GM23338 (cell line): ENCODE results near the gene ANKRD27. TPM values are rescaled to one million over a fixed set of nuclear protein-coding genes. Genes with fewer than 3 reads are reported as not detected.

Source experiments
- ATAC-seq: fragments of 200-7000 bp; cut with Tn5 transposase; 3 replicates; pipeline ENCODE4 v1.9.1; 2020
- DNase-seq: peaks from one replicate; pipeline ENCODE4 v3.0.0-alpha.2; 2015; ENCODE audit warnings: low spot score
- H2AFZ ChIP-seq: fragments of 200-600 bp; sonication (generic); 2 replicates; pipeline ENCODE4 v1.8.0; 2016; ENCODE audit warnings: antibody characterized with exemption, mild to moderate bottlenecking, moderate library complexity
- H3F3A ChIP-seq: fragments of 200-600 bp; sonication (generic); replicated peaks from 2 replicates; pipeline ENCODE4 v1.8.0; 2017; ENCODE audit warnings: antibody characterized with exemption, mixed run types, low read depth
- H3K27ac ChIP-seq: fragments of 200-600 bp; sonication (generic); 2 replicates; pipeline ENCODE4 v1.6.1; 2016; ENCODE audit warnings: low read depth
- H3K27me3 ChIP-seq: fragments of 200-600 bp; sonication (generic); 2 replicates; pipeline ENCODE4 v1.8.0; 2016; ENCODE audit warnings: mild to moderate bottlenecking, mixed run types, moderate library complexity; ENCODE audit not compliant: insufficient read depth
- H3K36me3 ChIP-seq: fragments of 200-600 bp; sonication (generic); 2 replicates; pipeline ENCODE4 v1.8.0; 2016; ENCODE audit warnings: mild to moderate bottlenecking; ENCODE audit not compliant: insufficient read depth
- H3K4me1 ChIP-seq: fragments of 200-600 bp; sonication (generic); 2 replicates; pipeline ENCODE4 v1.8.0; 2016; ENCODE audit warnings: mild to moderate bottlenecking, moderate library complexity; ENCODE audit not compliant: insufficient read depth
- H3K4me2 ChIP-seq: fragments of 200-600 bp; sonication (generic); 2 replicates; pipeline ENCODE4 v1.7.1; 2017; ENCODE audit warnings: mixed run types
- H3K4me3 ChIP-seq: fragments of 200-600 bp; sonication (generic); 2 replicates; pipeline ENCODE4 v1.6.1; 2016; ENCODE audit warnings: mixed run types
- H3K79me2 ChIP-seq: fragments of 200-600 bp; sonication (generic); replicated peaks from 2 replicates; pipeline ENCODE4 v1.8.0; 2017; ENCODE audit warnings: mild to moderate bottlenecking; ENCODE audit not compliant: insufficient read depth
- H3K9me2 ChIP-seq: fragments of 200-600 bp; sonication (generic); 2 replicates; pipeline ENCODE4 v1.8.0; 2017; ENCODE audit not compliant: insufficient read depth
- H4K20me1 ChIP-seq: fragments of 200-600 bp; sonication (generic); replicated peaks from 2 replicates; pipeline ENCODE4 v1.8.0; 2017; ENCODE audit warnings: mild to moderate bottlenecking; ENCODE audit not compliant: insufficient read depth
- H3K27ac Mint-ChIP-seq: 2 replicates; pipeline ENCODE4 v1.8.0; 2020; ENCODE audit warnings: inconsistent platforms, mild to moderate bottlenecking, moderate library complexity, mixed read lengths
- H3K27me3 Mint-ChIP-seq: 3 replicates; pipeline ENCODE4 v1.8.0; 2022; ENCODE audit warnings: low read depth, mild to moderate bottlenecking, moderate library complexity, mixed read lengths, inconsistent platforms; ENCODE audit not compliant: insufficient read depth, poor library complexity
- H3K36me3 Mint-ChIP-seq: 3 replicates; pipeline ENCODE4 v1.8.0; 2021; ENCODE audit warnings: low read depth, mild to moderate bottlenecking, inconsistent platforms, moderate library complexity, mixed read lengths
- H3K4me1 Mint-ChIP-seq: 3 replicates; pipeline ENCODE4 v1.8.0; 2020; ENCODE audit warnings: mild to moderate bottlenecking, inconsistent platforms, mixed read lengths
- H3K4me3 Mint-ChIP-seq: 3 replicates; pipeline ENCODE4 v1.8.0; 2021; ENCODE audit warnings: moderate library complexity, mild to moderate bottlenecking, inconsistent platforms, mixed read lengths
- H3K9me3 Mint-ChIP-seq: 3 replicates; pipeline ENCODE4 v1.8.0; 2020; ENCODE audit warnings: moderate library complexity, mild to moderate bottlenecking, inconsistent platforms, mixed read lengths
- CREB1 ChIP-seq: fragments of 250-450 bp; sonication (Bioruptor Pico); IDR thresholded peaks from 2 replicates; pipeline ENCODE4 v1.5.0; 2020; ENCODE audit warnings: low read depth, mild to moderate bottlenecking, moderate library complexity
- CTCF ChIP-seq, 2 experiments: fragments of 200-600 bp in 1 of 2; sonication (generic) in 1 of 2; conservative IDR thresholded peaks; 2 replicates each; pipeline versions ENCODE4 v1.5.1 to v1.6.1; 2016 to 2017; ENCODE audit warnings: antibody characterized with exemption in 2 of 2, low read depth in 2 of 2, mild to moderate bottlenecking in 2 of 2, moderate library complexity in 1 of 2
- ETS1 ChIP-seq: IDR thresholded peaks from 2 replicates; pipeline ENCODE4 v1.6.1; 2016; ENCODE audit warnings: antibody characterized with exemption
- EZH2 ChIP-seq: fragments of 200-600 bp; sonication (generic); IDR thresholded peaks from one replicate; pipeline ENCODE4 v1.8.0; 2017; ENCODE audit warnings: antibody characterized with exemption, mild to moderate bottlenecking, low read depth; ENCODE audit not compliant: unreplicated experiment
- EZH2phosphoT487 ChIP-seq: fragments of 200-600 bp; sonication (generic); IDR thresholded peaks from one replicate; pipeline ENCODE4 v1.8.1; 2018; ENCODE audit warnings: antibody characterized with exemption; ENCODE audit not compliant: unreplicated experiment
- NANOG ChIP-seq: IDR thresholded peaks from 2 replicates; pipeline ENCODE4 v1.6.1; 2016; ENCODE audit warnings: antibody characterized with exemption, borderline replicate concordance
- POLR2AphosphoS5 ChIP-seq: IDR thresholded peaks from 2 replicates; pipeline ENCODE4 v1.6.1; 2016; ENCODE audit warnings: antibody characterized with exemption, low read depth
- STAT1 ChIP-seq: IDR thresholded peaks from one replicate; pipeline ENCODE4 v1.6.1; 2016; ENCODE audit warnings: antibody characterized with exemption; ENCODE audit not compliant: unreplicated experiment
- ZNF462 ChIP-seq: fragments of 250-450 bp; sonication (Bioruptor Pico); IDR thresholded peaks from 2 replicates; pipeline ENCODE4 v1.5.0; 2020; ENCODE audit warnings: mild to moderate bottlenecking, moderate library complexity
- polyA plus RNA-seq: library from polyadenylated mRNA; unstranded; fragments of >200 nt; fragmentation: Nextera tagmentation; extraction: Ambion mirVana; gene quantifications from 2 replicates; pipeline ENCODE4 v1.2.1, GENCODE V29; 2016
- total RNA-seq: library from RNA; depleted of rRNA; stranded (reverse); fragments of >200 nt; shearing (Covaris generic); gene quantifications from 2 replicates; pipeline ENCODE4 v1.2.3, GENCODE V29; 2014

The ANKRD27 gene
- total and polyA plus RNA-seq, 2 experiments from 2014 or later: 16.7 to 48.7 TPM

- H4K20me1 ChIP-seq: peaks cover 10% of the 10 kb centered on the region
- ATAC-seq (no peak), DNase-seq (no peak)
- no peak for TF ChIP-seq NANOG
- TF ChIP-seq ETS1: no peak
- no peak for TF ChIP-seq POLR2AphosphoS5
- TF ChIP-seq CREB1 (CRISPR knock-in tag): no peak
- TF ChIP-seq CTCF (conservative IDR thresholded peaks at IDR 0.05; ENCODE audit: low read depth in 2 of 2): no peak
- TF ChIP-seq EZH2: no peak
- H3F3A ChIP-seq: no peaks in the 10 kb centered on the region
- no peaks in the 10 kb centered on the region for H3K4me1 Mint-ChIP-seq
- no peaks in the 10 kb centered on the region for H3K4me1 ChIP-seq
- no peak overlapping the region for H3K4me2 ChIP-seq
- peaks cover 67% of the 10 kb centered on the region for H3K79me2 ChIP-seq
- no peak overlapping the region for H3K27ac Mint-ChIP-seq
- H3K36me3 Mint-ChIP-seq: peaks cover 9% of the 10 kb centered on the region; the same call in 2 of the 3 replicates
- no peaks in the 10 kb centered on the region for H3K9me2 ChIP-seq
- no peak overlapping the region for H3K27ac ChIP-seq
- no peaks in the 10 kb centered on the region for H3K27me3 Mint-ChIP-seq
- no peak overlapping the region for H3K4me3 ChIP-seq
- no peaks in the 10 kb centered on the region for H3K9me3 Mint-ChIP-seq
- H2AFZ ChIP-seq: no peak overlapping the region
- no peaks in the 10 kb centered on the region for H3K27me3 ChIP-seq
- H3K36me3 ChIP-seq: no peaks in the 10 kb centered on the region
- H3K4me3 Mint-ChIP-seq: no peak overlapping the region
Measured at GRCh38 chr19:32661318-32661717, 13.7 kb downstream of the ANKRD27 start.

- Mint-ChIP-seq H3K4me1 (no peaks in the 10 kb centered on the region; the same call in 2 of the 3 replicates), H3K4me3 (no peak overlapping the region), H3K9me3 (no peaks in the 10 kb centered on the region), H3K36me3 (peaks cover 14% of the 10 kb centered on the region; the same call in 2 of the 3 replicates), H3K27ac (peak overlapping the region; percentile 36; the same call in 1 of the 2 replicates), H3K27me3 (peaks cover 5% of the 10 kb centered on the region)
- ATAC-seq: no peak
- Histone ChIP-seq H3K4me2 (no peak overlapping the region), H2AFZ (no peak overlapping the region), H3K9me2 (no peaks in the 10 kb centered on the region), H4K20me1 (peaks cover 13% of the 10 kb centered on the region), H3K4me3 (no peak overlapping the region), H3K4me1 (no peaks in the 10 kb centered on the region), H3K27ac (no peak overlapping the region), H3K79me2 (peaks cover 44% of the 10 kb centered on the region), H3K27me3 (no peaks in the 10 kb centered on the region), H3F3A (no peaks in the 10 kb centered on the region), H3K36me3 (no peaks in the 10 kb centered on the region)
- no peak for DNase-seq
- TF ChIP-seq EZH2 (no peak), ZNF462 (CRISPR knock-in tag) (no peak), STAT1 (no peak), EZH2phosphoT487 (no peak), ETS1 (no peak)
Measured at GRCh38 chr19:32658527-32658926, 16.5 kb downstream of the ANKRD27 start.
